ENCODE results near the gene ZBTB7C. TPM values are rescaled to one million over a fixed set of nuclear protein-coding genes. Genes with fewer than 3 reads are reported as not detected.

ZBTB7C gene
- polyA plus RNA-seq, 1 donor (not counting 4 experiments of a cell fraction or from before 2014, with no cell fraction given), result 0.58 TPM

- dilution Hi-C loops (cut with MboI; ENCODE audit: extremely low pct_ligation_motif_present, low sequenced_read_pairs), result no loop called here
- H3K27ac ChIP-seq (ENCODE audit: control insufficient read depth, insufficient read depth, low read length), result no peak overlapping the region
- no peaks in the 10 kb centered on the region for H3K9me1 ChIP-seq (ENCODE audit: control insufficient read depth, extremely low read depth, insufficient read depth, low read length)
- no peak for DNase-seq (ENCODE audit: low read depth, low spot score)
- H3K9me3 ChIP-seq (ENCODE audit: control insufficient read depth, low read depth, low read length), result no peaks in the 10 kb centered on the region
- H3K79me2 ChIP-seq (ENCODE audit: control insufficient read depth, insufficient read depth, low read length), result no peaks in the 10 kb centered on the region
- H3K9ac ChIP-seq (ENCODE audit: control insufficient read depth, extremely low read depth, insufficient read depth, low read length), result no peak overlapping the region
- H3K4me2 ChIP-seq (ENCODE audit: control insufficient read depth, extremely low read depth, insufficient read depth, low read depth, low read length), result no peak overlapping the region
- H3K27me3 ChIP-seq (ENCODE audit: control insufficient read depth, extremely low read depth, insufficient read depth, low read length), result no peaks in the 10 kb centered on the region
- H2AFZ ChIP-seq (ENCODE audit: control insufficient read depth, low read length), result no peak overlapping the region
- H3K4me3 ChIP-seq (ENCODE audit: control insufficient read depth in 2 of 3, extremely low read depth in 1 of 3, insufficient read depth in 2 of 3, low read depth in 1 of 3, low read length in 3 of 3), result no peak overlapping the region
- H3K4me1 ChIP-seq (ENCODE audit: control insufficient read depth, extremely low read depth, insufficient read depth, low read length), result peaks cover 37% of the 10 kb centered on the region
- FAIRE-seq, result no peak
- no peaks in the 10 kb centered on the region for H4K20me1 ChIP-seq (ENCODE audit: control insufficient read depth, extremely low read depth, insufficient read depth, low read length)
- no peak for TF ChIP-seq CTCF (optimal IDR thresholded peaks at IDR 0.05 in 1 of 3, IDR thresholded peaks at IDR 0.05 in 1 of 3, conservative IDR thresholded peaks at IDR 0.05 in 1 of 3; ENCODE audit: extremely low read depth in 1 of 3, insufficient read depth in 2 of 3, low read length in 3 of 3)
- no peak for TF ChIP-seq EZH2 (IDR thresholded peaks at IDR 0.05; ENCODE audit: low read length)
- H3K36me3 ChIP-seq (ENCODE audit: control insufficient read depth in 2 of 2, extremely low read depth in 1 of 2, insufficient read depth in 2 of 2, low read length in 2 of 2), result no peaks in the 10 kb centered on the region
These were observed 88.1 kb downstream of the ZBTB7C start for GRCh38 chr18:48321121-48321520.

GRCh38 chr18:48320639-48320945, 88.6 kb downstream of the ZBTB7C start:
- H4K20me1 ChIP-seq (ENCODE audit: control insufficient read depth, extremely low read depth, insufficient read depth, low read length), result no peaks in the 10 kb centered on the region

More at GRCh38 chr18:48320639-48320945, 88.6 kb downstream of the ZBTB7C start:
- Histone ChIP-seq H2AFZ (ENCODE audit: control insufficient read depth, low read length) (no peak overlapping the region), H3K27me3 (ENCODE audit: control insufficient read depth, extremely low read depth, insufficient read depth, low read length) (no peaks in the 10 kb centered on the region), H3K9ac (ENCODE audit: control insufficient read depth, extremely low read depth, insufficient read depth, low read length) (no peak overlapping the region), H3K9me1 (ENCODE audit: control insufficient read depth, extremely low read depth, insufficient read depth, low read length) (no peaks in the 10 kb centered on the region), H3K9me3 (ENCODE audit: control insufficient read depth, low read depth, low read length) (no peaks in the 10 kb centered on the region), H3K36me3 (ENCODE audit: control insufficient read depth in 2 of 2, extremely low read depth in 1 of 2, insufficient read depth in 2 of 2, low read length in 2 of 2) (no peaks in the 10 kb centered on the region), H3K4me2 (ENCODE audit: control insufficient read depth, extremely low read depth, insufficient read depth, low read depth, low read length) (no peak overlapping the region), H3K27ac (ENCODE audit: control insufficient read depth, insufficient read depth, low read length) (no peak overlapping the region), H3K4me3 (ENCODE audit: control insufficient read depth in 2 of 3, extremely low read depth in 1 of 3, insufficient read depth in 2 of 3, low read depth in 1 of 3, low read length in 3 of 3) (no peak overlapping the region), H3K79me2 (ENCODE audit: control insufficient read depth, insufficient read depth, low read length) (no peaks in the 10 kb centered on the region), H3K4me1 (ENCODE audit: control insufficient read depth, extremely low read depth, insufficient read depth, low read length) (peaks cover 36% of the 10 kb centered on the region)
- FAIRE-seq (no peak), DNase-seq (ENCODE audit: low read depth, low spot score) (no peak)
- TF ChIP-seq EZH2 (IDR thresholded peaks at IDR 0.05; ENCODE audit: low read length), result no peak
- TF ChIP-seq CTCF (optimal IDR thresholded peaks at IDR 0.05 in 1 of 3, IDR thresholded peaks at IDR 0.05 in 1 of 3, conservative IDR thresholded peaks at IDR 0.05 in 1 of 3; ENCODE audit: extremely low read depth in 1 of 3, insufficient read depth in 2 of 3, low read length in 3 of 3), result no peak
- dilution Hi-C loops (cut with MboI; ENCODE audit: extremely low pct_ligation_motif_present, low sequenced_read_pairs), result no loop called here
